BLaER1 (cell line): ENCODE measurements around the gene CARD19.
"Not testable (repeated sequence)": the region's sequence is repeated elsewhere in the genome, so short reads cannot be mapped to it uniquely, and the experiment has no call there.

ENCODE experiments used
- H3K27ac ChIP-seq: shearing (Covaris generic); formaldehyde crosslinking; 2 replicates; pipeline ENCODE4 v1.8.1; 2022
- H3K27me3 ChIP-seq: shearing (Covaris generic); formaldehyde crosslinking; 2 replicates; pipeline ENCODE4 v1.8.1; 2022
- H3K36me3 ChIP-seq: shearing (Covaris generic); formaldehyde crosslinking; 2 replicates; pipeline ENCODE4 v1.8.1; 2022
- H3K4me1 ChIP-seq: shearing (Covaris generic); formaldehyde crosslinking; 2 replicates; pipeline ENCODE4 v1.8.1; 2022
- H3K4me2 ChIP-seq: shearing (Covaris generic); formaldehyde crosslinking; 2 replicates; pipeline ENCODE4 v1.8.1; 2022
- H3K4me3 ChIP-seq: shearing (Covaris generic); formaldehyde crosslinking; 2 replicates; pipeline ENCODE4 v1.8.1; 2022
- H3K9ac ChIP-seq: shearing (Covaris generic); formaldehyde crosslinking; 2 replicates; pipeline ENCODE4 v1.8.1; 2022
- H3K9me3 ChIP-seq: shearing (Covaris generic); formaldehyde crosslinking; 2 replicates; pipeline ENCODE4 v1.8.1; 2022
- H4K20me1 ChIP-seq: shearing (Covaris generic); formaldehyde crosslinking; 2 replicates; pipeline ENCODE4 v1.8.1; 2022
- Cebpa-rat ChIP-seq: shearing (Covaris generic); IDR thresholded peaks from 2 replicates; pipeline ENCODE4 v1.8.1; 2022

Gene CARD19

DNA sequence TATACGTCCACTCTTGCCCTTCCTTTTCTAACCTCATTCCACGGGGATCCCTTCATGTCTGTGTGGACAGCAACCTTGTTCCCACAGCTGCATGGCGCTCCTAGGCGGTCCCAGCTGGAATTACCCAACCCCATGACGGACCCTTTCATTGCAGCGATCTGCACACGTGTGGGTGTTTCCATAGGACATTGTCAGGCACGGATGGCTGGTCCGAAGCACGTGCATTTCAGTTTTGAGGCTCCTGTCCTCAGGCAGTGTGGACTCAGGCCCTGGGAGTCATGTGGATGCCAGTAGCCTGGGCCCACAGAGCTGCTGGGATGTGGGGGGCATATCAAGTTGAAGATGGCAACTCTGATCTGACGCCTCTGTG lies 15.0 kb downstream of the CARD19 start:
- Histone ChIP-seq H3K4me1 (peaks cover 92% of the 10 kb centered on the region), H3K9ac (peak overlapping the region; percentile 70), H3K27ac (peak overlapping the region; percentile 79), H3K4me2 (peak overlapping the region; percentile 92), H3K4me3 (0 out of 2 replicates have a peak overlapping the region, but pooled peaks have one; percentile 39), H3K36me3 (peaks cover 22% of the 10 kb centered on the region), H3K9me3 (no peaks in the 10 kb centered on the region), H3K27me3 (no peaks in the 10 kb centered on the region), H4K20me1 (peaks cover 37% of the 10 kb centered on the region)
- TF ChIP-seq Cebpa-rat = no peak

DNA sequence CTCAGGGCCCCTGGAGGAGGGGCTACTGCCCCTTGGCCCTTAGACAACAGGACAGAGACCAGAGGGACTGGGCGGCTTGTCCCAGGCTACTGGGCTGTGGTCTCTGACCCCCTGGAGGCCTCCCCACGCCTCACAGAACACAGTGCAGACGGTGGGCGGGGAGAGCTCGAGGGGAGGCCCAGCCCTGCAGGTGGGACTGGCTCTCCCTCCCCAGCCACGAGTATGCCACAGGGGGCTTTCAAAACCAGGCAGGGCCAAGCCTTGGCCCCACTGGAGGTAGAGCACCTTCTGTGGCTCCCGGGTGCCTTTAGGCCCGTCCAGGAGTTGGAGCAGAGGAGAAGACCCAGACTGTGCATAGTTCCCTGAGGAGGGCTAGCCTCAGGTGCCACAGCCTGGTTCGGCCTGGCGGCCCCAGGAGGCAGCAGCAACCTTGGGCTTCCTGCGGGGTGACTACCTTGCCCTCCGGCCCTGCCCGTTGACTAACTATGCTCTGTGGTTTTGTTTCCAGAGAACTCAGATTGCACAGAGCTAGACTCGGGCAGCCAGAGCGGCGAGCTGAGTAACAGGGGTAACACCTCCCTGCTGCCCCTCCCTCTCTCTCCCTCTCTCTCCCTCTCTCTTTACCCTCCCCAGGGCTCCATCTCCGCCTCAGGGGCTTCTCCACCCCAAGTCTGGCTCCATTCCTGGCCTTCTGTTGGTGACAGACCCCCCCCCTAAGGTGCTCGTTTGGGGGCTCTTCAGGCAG lies 15.5 kb downstream of the CARD19 start:
- TF ChIP-seq Cebpa-rat = no peak
- peak overlapping the region; percentile 70 for H3K9ac ChIP-seq
- peak overlapping the region; percentile 92 for H3K4me2 ChIP-seq
- H3K9me3 ChIP-seq = no peaks in the 10 kb centered on the region
- H4K20me1 ChIP-seq = peaks cover 37% of the 10 kb centered on the region
- 0 out of 2 replicates have a peak overlapping the region, but pooled peaks have one; percentile 39 for H3K4me3 ChIP-seq
- H3K4me1 ChIP-seq = peaks cover 93% of the 10 kb centered on the region
- H3K27ac ChIP-seq = peak overlapping the region; percentile 79
- H3K27me3 ChIP-seq = no peaks in the 10 kb centered on the region
- peaks cover 22% of the 10 kb centered on the region for H3K36me3 ChIP-seq

DNA sequence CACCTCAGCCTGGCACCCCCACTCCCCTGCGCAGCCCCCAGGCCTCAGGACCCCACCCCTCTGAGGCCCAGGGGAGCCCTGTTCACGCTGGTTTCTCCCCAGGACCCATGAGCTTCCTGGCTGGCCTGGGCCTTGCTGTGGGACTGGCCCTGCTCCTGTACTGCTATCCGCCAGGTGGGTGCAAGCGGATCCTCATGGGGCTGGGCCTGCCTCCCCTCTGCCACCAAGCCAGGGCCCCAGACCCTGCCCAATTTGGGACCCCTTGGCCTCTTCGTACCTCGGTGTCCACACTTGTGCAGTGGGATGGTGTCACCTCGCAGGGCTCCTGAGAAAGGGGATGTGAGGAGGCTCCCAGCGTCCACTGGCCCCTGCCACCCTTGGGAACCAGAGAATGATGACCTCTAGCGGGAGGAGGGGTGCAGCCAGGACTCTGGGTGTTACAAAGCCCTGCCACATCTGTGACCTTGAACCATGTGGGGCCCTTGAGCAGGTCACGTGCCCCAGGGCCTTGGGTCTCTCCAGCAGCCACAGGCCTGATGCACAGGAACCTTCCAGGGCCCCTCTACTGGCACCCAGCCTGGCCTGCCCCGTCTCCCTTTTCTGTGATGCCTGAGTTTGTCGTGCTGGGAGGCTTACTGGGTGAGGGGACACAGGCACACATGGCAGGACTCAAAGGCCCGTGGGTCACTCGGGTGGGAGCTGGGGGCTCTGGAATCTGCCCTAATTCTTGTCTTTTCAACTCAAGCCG lies 16.3 kb downstream of the CARD19 start:
- TF ChIP-seq Cebpa-rat = no peak
- H3K9me3 ChIP-seq = no peaks in the 10 kb centered on the region
- peak overlapping the region; percentile 79 for H3K27ac ChIP-seq
- H3K4me1 ChIP-seq = peaks cover 89% of the 10 kb centered on the region
- 0 out of 2 replicates have a peak overlapping the region, but pooled peaks have one; percentile 39 for H3K4me3 ChIP-seq
- H3K27me3 ChIP-seq = no peaks in the 10 kb centered on the region
- peaks cover 30% of the 10 kb centered on the region for H4K20me1 ChIP-seq
- H3K36me3 ChIP-seq = peaks cover 22% of the 10 kb centered on the region
- peak overlapping the region; percentile 70 for H3K9ac ChIP-seq
- peak overlapping the region; percentile 92 for H3K4me2 ChIP-seq

DNA sequence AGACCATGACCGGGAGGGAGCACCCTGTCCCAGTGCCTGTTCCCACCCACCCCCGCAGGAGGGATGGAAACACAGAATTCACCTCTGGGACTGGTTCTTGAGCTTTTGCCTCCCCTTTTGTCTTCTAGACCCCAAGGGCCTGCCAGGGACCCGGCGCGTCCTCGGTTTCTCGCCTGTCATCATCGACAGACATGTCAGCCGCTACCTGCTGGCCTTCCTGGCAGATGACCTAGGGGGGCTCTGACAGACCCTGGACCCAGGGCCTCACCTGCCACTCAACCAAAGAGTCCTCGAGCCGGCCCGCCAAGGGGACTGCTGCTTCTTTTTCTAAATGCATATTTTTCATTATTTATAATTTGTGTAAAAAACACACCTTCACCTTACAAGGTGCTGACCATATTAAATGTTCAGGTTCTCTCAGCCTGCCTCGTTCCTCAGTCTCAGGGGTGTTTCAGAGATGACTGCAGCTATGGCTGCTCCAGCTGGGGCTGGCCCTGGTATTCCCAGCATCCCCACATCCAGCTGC lies 16.9 kb downstream of the CARD19 start:
- Histone ChIP-seq H3K4me1 (peaks cover 83% of the 10 kb centered on the region), H4K20me1 (peaks cover 23% of the 10 kb centered on the region), H3K27me3 (no peaks in the 10 kb centered on the region), H3K36me3 (peaks cover 22% of the 10 kb centered on the region), H3K9ac (peak overlapping the region; percentile 70), H3K27ac (peak overlapping the region; percentile 79), H3K9me3 (no peaks in the 10 kb centered on the region), H3K4me3 (no peak overlapping the region), H3K4me2 (peak overlapping the region; percentile 92)
- no peak for TF ChIP-seq Cebpa-rat

DNA sequence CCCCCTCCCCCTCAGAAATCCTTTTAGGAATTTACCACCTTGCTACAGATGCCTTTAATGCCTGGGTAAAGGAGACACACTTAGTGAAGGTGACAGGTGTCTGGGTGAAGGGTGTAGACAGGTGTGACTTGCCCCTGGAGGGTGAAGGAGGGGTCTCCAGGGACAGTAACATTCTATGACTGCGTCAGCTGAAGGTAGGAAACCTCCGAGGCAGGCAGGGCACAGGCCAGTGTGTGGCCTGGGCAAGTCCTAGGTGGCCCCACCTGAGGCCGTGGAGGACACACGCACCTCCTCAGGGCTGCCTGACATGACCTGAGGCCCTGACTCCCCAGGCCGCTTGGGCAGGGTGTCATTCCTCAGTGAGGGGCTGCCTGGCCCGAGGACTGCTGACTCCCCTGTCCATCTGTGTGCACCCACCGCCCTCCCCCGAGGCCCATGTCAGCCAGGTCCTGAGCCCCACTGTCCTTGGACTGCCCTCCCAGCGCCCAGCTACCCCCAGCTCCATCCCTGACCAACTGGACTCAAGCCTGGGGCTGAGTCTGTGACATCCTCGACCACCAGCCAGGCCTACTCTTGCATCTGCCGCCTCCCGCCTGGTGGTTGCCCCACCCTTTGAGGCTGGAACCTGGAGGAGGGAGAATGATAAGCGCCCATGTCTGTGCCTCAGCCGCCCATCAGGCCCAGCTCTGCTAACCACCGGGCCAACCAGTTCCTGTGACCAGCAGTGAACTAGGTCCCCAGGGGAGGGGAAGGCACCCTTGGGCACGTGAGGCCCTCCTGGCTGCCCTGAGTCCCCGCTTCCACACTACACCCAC lies 18.4 kb downstream of the CARD19 start:
- H3K4me1 ChIP-seq = peaks cover 75% of the 10 kb centered on the region
- peak overlapping the region; percentile 54; the same call in 1 of the 2 replicates for H3K9ac ChIP-seq
- peaks cover 17% of the 10 kb centered on the region for H4K20me1 ChIP-seq
- H3K9me3 ChIP-seq = no peaks in the 10 kb centered on the region
- H3K4me2 ChIP-seq = peak overlapping the region; percentile 92
- H3K27me3 ChIP-seq = no peaks in the 10 kb centered on the region
- peak overlapping the region; percentile 79 for H3K27ac ChIP-seq
- peaks cover 21% of the 10 kb centered on the region for H3K36me3 ChIP-seq
- no peak overlapping the region for H3K4me3 ChIP-seq
- no peak for TF ChIP-seq Cebpa-rat

- H3K36me3 ChIP-seq = peaks cover 21% of the 10 kb centered on the region
- H3K27me3 ChIP-seq = no peaks in the 10 kb centered on the region
- peaks cover 20% of the 10 kb centered on the region for H4K20me1 ChIP-seq
- peak overlapping the region; percentile 92 for H3K4me2 ChIP-seq
- H3K4me3 ChIP-seq = no peak overlapping the region
- H3K9me3 ChIP-seq = no peaks in the 10 kb centered on the region
- H3K27ac ChIP-seq = peak overlapping the region; percentile 79
- H3K4me1 ChIP-seq = peaks cover 75% of the 10 kb centered on the region
- no peak overlapping the region for H3K9ac ChIP-seq
- no peak for TF ChIP-seq Cebpa-rat
These were observed 18.9 kb downstream of the CARD19 start for GRCh38 chr9:93114984-93115335.

DNA sequence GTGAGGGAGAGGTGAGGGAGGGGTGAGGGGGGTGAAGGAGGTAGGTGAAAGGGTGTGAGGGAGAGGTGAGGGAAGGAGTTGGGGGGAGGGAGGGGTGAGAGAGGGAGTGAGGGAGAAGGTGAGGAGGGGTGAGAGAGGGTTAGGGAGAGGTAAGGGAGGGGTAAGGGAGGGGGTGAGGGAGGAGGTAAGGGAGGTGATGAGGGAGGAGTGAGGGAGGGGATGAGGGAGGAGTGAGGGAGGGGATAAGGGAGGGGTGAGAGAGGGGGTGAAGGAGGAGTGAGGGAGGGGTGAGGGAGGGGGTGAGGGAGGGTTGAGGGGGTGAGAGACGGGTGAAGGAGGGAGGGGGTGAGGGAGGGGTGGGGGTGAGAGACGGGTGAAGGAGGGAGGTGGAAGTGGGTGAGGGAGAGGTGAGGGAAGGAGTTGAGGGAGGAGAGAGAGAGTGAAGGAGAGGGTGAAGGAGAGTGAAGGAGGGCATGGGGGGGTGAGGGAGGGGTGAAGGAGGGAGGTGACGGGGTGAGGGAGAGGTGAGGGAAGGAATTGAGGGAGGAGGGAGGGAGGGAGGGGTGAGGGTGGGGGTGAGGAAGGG lies 19.6 kb downstream of the CARD19 start:
- Histone ChIP-seq H3K4me3 (no peak overlapping the region), H3K36me3 (peaks cover 21% of the 10 kb centered on the region), H3K9ac (no peak overlapping the region), H3K4me2 (no peak overlapping the region), H3K27me3 (no peaks in the 10 kb centered on the region), H3K4me1 (peaks cover 75% of the 10 kb centered on the region), H3K9me3 (no peaks in the 10 kb centered on the region), H4K20me1 (peaks cover 14% of the 10 kb centered on the region; the same call in 1 of the 2 replicates), H3K27ac (no peak overlapping the region)
- TF ChIP-seq Cebpa-rat = no peak

DNA sequence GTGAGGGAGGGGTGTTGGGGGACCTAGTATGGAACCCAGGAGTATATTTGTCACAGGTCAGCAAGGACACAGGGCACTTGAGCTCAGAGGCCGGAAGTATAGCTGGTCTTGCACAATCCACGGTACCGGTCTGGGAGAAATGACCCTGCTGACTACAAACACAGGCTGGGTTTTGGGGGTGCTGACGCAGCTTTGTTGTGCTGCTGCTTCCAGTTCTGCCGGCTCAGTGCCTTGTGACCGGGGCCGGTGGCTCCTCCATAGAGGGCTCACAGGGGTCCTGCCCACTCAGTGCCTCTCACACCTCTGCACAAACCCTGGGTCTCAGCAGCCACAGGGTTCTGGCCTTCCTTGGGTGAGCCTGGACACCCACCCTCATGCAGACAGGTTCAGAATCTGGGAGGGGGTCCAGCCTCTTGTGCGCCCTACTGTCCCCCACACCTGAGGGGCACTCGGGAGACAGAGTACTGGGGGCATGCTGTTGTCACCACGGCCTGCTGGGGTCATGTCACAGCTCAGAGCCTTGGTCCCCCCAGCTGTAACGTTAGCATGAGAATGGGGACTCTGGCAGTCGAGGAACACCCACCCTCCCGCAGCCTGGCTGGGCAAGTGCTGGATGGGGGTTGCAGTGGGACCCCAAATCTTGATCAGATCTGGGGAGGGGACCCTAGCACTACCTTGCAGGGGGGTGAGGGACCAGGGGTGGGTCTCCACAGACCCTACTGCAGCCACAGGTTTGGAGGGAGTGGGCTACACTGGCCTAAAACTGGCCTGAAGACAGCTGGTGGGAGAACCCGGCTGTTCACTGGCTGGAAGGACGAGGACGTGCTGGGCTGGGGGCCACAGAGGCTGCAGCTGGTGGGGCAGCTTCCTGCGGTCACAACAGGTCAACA lies 20.3 kb downstream of the CARD19 start:
- H3K27ac ChIP-seq = peak overlapping the region; percentile 62
- no peaks in the 10 kb centered on the region for H3K27me3 ChIP-seq
- peaks cover 75% of the 10 kb centered on the region for H3K4me1 ChIP-seq
- no peak overlapping the region for H3K4me2 ChIP-seq
- peaks cover 10% of the 10 kb centered on the region; the same call in 1 of the 2 replicates for H4K20me1 ChIP-seq
- peaks cover 26% of the 10 kb centered on the region for H3K36me3 ChIP-seq
- no peak overlapping the region for H3K9ac ChIP-seq
- no peak overlapping the region for H3K4me3 ChIP-seq
- TF ChIP-seq Cebpa-rat = no peak
- H3K9me3 ChIP-seq = no peaks in the 10 kb centered on the region

GRCh38 chr9:93117521-93117920 lies 21.5 kb downstream of the CARD19 start:
- H3K27ac ChIP-seq, H3K27me3 ChIP-seq, H3K9me3 ChIP-seq, H4K20me1 ChIP-seq, H3K9ac ChIP-seq, H3K4me3 ChIP-seq, H3K4me2 ChIP-seq: not testable (repeated sequence)
- Histone ChIP-seq H3K36me3 (peaks cover 38% of the 10 kb centered on the region), H3K4me1 (peaks cover 70% of the 10 kb centered on the region)
